Measurements from ENCODE around the gene SH3PXD2A.
"Not testable (repeated sequence)": the region's sequence is repeated elsewhere in the genome, so short reads cannot be mapped to it uniquely, and the experiment has no call there.

The SH3PXD2A gene

GRCh38 chr10:103637927-103638557, 217.3 kb downstream of the SH3PXD2A start:
- peak; percentile 89 for DNase-seq

- no peak for DNase-seq
Observed at GRCh38 chr10:103637011-103637410, 218.4 kb downstream of the SH3PXD2A start.

- no peak for DNase-seq
Observed at GRCh38 chr10:103636492-103636891, 218.9 kb downstream of the SH3PXD2A start.

- DNase-seq: no peak
Observed at GRCh38 chr10:103635580-103635979, 219.8 kb downstream of the SH3PXD2A start.

GRCh38 chr10:103633846-103634245, 221.5 kb downstream of the SH3PXD2A start:
- no peak for DNase-seq

- DNase-seq: not testable (repeated sequence)
Observed at GRCh38 chr10:103632871-103633270, 222.5 kb downstream of the SH3PXD2A start.

GRCh38 chr10:103632247-103632642, 223.1 kb downstream of the SH3PXD2A start:
- no peak for DNase-seq

GRCh38 chr10:103630156-103630555, 225.2 kb downstream of the SH3PXD2A start:
- no peak for DNase-seq

GRCh38 chr10:103629581-103629980, 225.8 kb downstream of the SH3PXD2A start:
- no peak for DNase-seq

GRCh38 chr10:103627893-103628292, 227.5 kb downstream of the SH3PXD2A start:
- no peak for DNase-seq

- DNase-seq: no peak
Observed at GRCh38 chr10:103627111-103627892, 228.1 kb downstream of the SH3PXD2A start.

GRCh38 chr10:103626178-103626577, 229.2 kb downstream of the SH3PXD2A start:
- no peak for DNase-seq

- DNase-seq: no peak
Observed at GRCh38 chr10:103622935-103623574, 232.3 kb downstream of the SH3PXD2A start.

- no peak for DNase-seq
Observed at GRCh38 chr10:103622286-103622685, 233.1 kb downstream of the SH3PXD2A start.

GRCh38 chr10:103621783-103622125, 233.6 kb downstream of the SH3PXD2A start:
- DNase-seq: no peak

- no peak for DNase-seq
Observed at GRCh38 chr10:103620891-103621782, 234.2 kb downstream of the SH3PXD2A start.

GRCh38 chr10:103620352-103620740, 235.0 kb downstream of the SH3PXD2A start:
- DNase-seq: peak; percentile 72

GRCh38 chr10:103619424-103620351, 235.7 kb downstream of the SH3PXD2A start:
- peak; percentile 45 for DNase-seq

- peak; percentile 83 for DNase-seq
Observed at GRCh38 chr10:103618575-103619423, 236.6 kb downstream of the SH3PXD2A start.

GRCh38 chr10:103617602-103618385, 237.6 kb downstream of the SH3PXD2A start:
- no peak for DNase-seq

Measured in left hindlimb (tissue), 1 donor.